Activated T-helper 1 cell treated with anti-CD3 and anti-CD28 coated beads, Interleukin-2, amount 50 U/mL, for 16 hours (primary cell): ENCODE measurements around the gene FBP1.
"Not testable (repeated sequence)": the region's sequence is repeated elsewhere in the genome, so short reads cannot be mapped to it uniquely, and the experiment has no call there.

ENCODE experiments used
- DNase-seq, 2 donors: peaks; one replicate each; pipeline ENCODE4 v3.0.0-alpha.2; 2020; ENCODE audit warnings: low read depth in 1 of 2, low spot score in 1 of 2

Gene FBP1

GRCh38 chr9:94584555-94584954 lies 54.8 kb downstream of the FBP1 start:
- DNase-seq, result no peak

- no peak for DNase-seq
Observed at GRCh38 chr9:94581728-94582127, 57.6 kb downstream of the FBP1 start.

GRCh38 chr9:94577571-94577970 lies 61.7 kb downstream of the FBP1 start:
- no peak for DNase-seq

- DNase-seq, result no peak
Observed at GRCh38 chr9:94577036-94577435, 62.3 kb downstream of the FBP1 start.

GRCh38 chr9:94576131-94576530 lies 63.2 kb downstream of the FBP1 start:
- DNase-seq, result no peak

- no peak for DNase-seq
Observed at GRCh38 chr9:94568972-94569712, 70.2 kb downstream of the FBP1 start.

GRCh38 chr9:94568250-94568889 lies 70.9 kb downstream of the FBP1 start:
- no peak for DNase-seq

- no peak for DNase-seq
Observed at GRCh38 chr9:94567271-94567670, 72.0 kb downstream of the FBP1 start.

GRCh38 chr9:94566550-94566949 lies 72.8 kb downstream of the FBP1 start:
- no peak for DNase-seq

GRCh38 chr9:94564279-94564678 lies 75.0 kb downstream of the FBP1 start:
- not testable (repeated sequence) for DNase-seq

GRCh38 chr9:94563548-94563947 lies 75.8 kb downstream of the FBP1 start:
- DNase-seq, result no peak

- DNase-seq, result no peak
Observed at GRCh38 chr9:94560237-94560636, 79.1 kb downstream of the FBP1 start.

- DNase-seq, result no peak
Observed at GRCh38 chr9:94557376-94557775, 81.9 kb downstream of the FBP1 start.

- DNase-seq, result no peak
Observed at GRCh38 chr9:94554439-94555331, 84.6 kb downstream of the FBP1 start, which contains the start of gene PCAT7. Gene PCAT7 (plus strand): TSS chr9:94555083.

GRCh38 chr9:94554078-94554438 lies 85.3 kb downstream of the FBP1 start:
- DNase-seq, result no peak
